Retinal pigment epithelial cell (primary cell): ENCODE data around the gene HEATR9.

Experiments
- DNase-seq: peaks from one replicate; pipeline ENCODE4 v3.0.0-alpha.2; 2010; ENCODE audit warnings: low read depth
- H3K4me3 ChIP-seq: 2 replicates; pipeline ENCODE4 v1.5.1; 2011; ENCODE audit warnings: mild to moderate bottlenecking, low read length, control low read depth, moderate library complexity
- CTCF ChIP-seq: conservative IDR thresholded peaks from 2 replicates; pipeline ENCODE4 v1.5.1; 2011; ENCODE audit warnings: low read depth, low read length, control low read depth, inconsistent platforms

The HEATR9 gene

DNA sequence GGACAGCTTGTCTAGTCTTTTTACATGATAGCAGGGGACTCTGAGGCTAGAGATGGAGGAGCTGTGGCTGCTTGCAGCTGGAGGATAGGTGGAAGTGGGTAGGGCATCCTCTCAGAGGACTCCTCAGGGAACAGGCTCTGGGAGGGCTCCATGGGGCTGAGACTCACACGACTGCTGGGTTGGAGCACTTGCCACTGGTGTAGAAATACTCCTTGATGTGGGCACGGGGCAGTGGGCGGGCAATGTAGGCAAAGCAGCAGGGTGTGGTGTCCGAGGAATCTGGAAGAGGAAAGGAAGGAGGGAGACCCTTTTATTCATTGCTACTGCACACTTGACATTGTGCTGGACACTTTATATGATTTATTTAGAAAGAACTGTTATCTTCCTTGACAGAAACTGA, 9.7 kb upstream of the HEATR9 start:
- H3K4me3 ChIP-seq, result no peak overlapping the region
- no peak for TF ChIP-seq CTCF
- no peak for DNase-seq

GRCh38 chr17:35877345-35878029, 8.8 kb upstream of the HEATR9 start:
- DNase-seq, result no peak
- no peak for TF ChIP-seq CTCF
- no peak overlapping the region for H3K4me3 ChIP-seq

DNA sequence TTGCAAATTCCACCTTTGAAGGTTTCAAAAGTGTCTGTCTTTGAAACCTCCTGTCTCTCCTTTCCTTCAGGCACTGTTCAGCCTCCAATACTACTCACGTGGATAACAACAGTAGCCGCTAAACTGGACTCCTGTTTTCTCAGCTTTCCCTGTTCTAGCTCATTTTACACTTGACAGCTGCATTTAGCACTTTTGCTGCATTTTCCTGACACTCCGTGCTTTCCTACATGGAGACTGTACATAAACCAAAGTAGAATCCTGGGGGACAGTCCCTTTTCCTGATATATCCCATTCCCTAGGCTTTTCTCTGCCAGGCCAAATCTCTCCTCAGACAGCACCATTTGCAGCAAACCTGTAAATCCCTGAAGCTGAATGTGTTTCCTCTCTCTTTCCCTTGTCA, 7.8 kb upstream of the HEATR9 start:
- H3K4me3 ChIP-seq, result no peak overlapping the region

GRCh38 chr17:35875800-35876139, 7.1 kb upstream of the HEATR9 start:
- no peak overlapping the region for H3K4me3 ChIP-seq
- no peak for DNase-seq
- TF ChIP-seq CTCF, result no peak

More for the DNA sequence above, 7.8 kb upstream of the HEATR9 start:
- DNase-seq, result no peak
- no peak for TF ChIP-seq CTCF

- no peak for DNase-seq
- no peak for TF ChIP-seq CTCF
- H3K4me3 ChIP-seq, result no peak overlapping the region
Measured at GRCh38 chr17:35875072-35875799, 6.5 kb upstream of the HEATR9 start.

DNA sequence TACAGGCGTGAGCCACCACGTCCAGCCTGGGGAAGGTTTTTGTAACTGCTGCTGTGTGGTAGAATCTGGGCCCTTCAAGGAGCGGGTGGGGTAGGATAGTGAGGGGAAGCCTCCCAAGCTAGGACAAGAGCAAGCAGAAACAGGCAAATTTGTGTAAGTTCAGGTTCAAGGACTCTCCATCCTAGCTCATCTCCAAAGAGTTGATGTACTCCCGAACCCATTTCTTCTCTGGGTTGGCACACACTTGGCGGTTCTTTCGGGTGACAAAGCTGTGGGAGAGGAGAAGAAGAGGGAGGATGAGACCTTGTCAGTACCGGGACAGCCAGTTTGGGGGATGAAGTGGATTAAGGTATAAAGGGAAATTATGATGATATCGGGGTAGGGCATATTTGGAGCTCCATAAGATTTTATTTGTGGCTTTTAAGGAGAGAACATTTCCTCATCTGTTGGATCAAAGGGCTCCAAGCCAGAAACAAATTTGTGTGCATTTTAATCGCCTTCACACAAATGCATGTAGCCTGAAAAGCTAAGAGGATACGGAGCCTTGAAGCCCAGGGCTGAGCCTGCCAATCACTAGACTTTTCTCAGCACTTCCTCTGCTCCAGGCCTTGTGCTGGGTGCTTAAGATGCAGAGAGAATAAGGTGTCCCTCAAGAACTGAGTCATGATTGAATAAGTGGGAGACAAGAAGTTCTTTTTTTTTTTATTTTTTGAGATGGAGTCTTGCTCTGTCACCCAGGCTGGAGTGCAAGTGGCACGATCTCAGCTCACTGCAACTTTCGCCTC, 3.7 kb upstream of the HEATR9 start:
- no peak overlapping the region for H3K4me3 ChIP-seq
- TF ChIP-seq CTCF, result no peak
- DNase-seq, result no peak
